B cell (primary cell): ENCODE data around the gene BIRC7. TPM values are rescaled to one million over a fixed set of nuclear protein-coding genes. Genes with fewer than 3 reads are reported as not detected.

Experiments
- ATAC-seq: fragments of 200-7000 bp; cut with Tn5 transposase; one replicate; pipeline ENCODE4 v1.10.0; 2021; ENCODE audit warnings: low read depth, mild to moderate bottlenecking, moderate number of reproducible peaks, moderate library complexity
- CTCF ChIA-PET: fragments of 350-600 bp; sonication (Branson Sonifier 250); formaldehyde crosslinking; loops from one replicate; lab custom pipeline; 2021; ENCODE audit warnings: antibody characterized with exemption, inconsistent platforms; lab: Charles Lee
- POLR2A ChIA-PET: fragments of 350-600 bp; sonication (Branson Sonifier 250); formaldehyde crosslinking; loops from one replicate; lab custom pipeline; 2021; ENCODE audit warnings: antibody characterized with exemption; lab: Charles Lee
- DNase-seq: peaks from one replicate; pipeline ENCODE4 v3.0.0; 2013
- H2AFZ ChIP-seq: 2 replicates; pipeline ENCODE4 v1.6.1; 2012; ENCODE audit warnings: mild to moderate bottlenecking, low read depth, low read length; ENCODE audit not compliant: insufficient read depth, poor library complexity, severe bottlenecking
- H3K27ac ChIP-seq, 2 donors: 1 replicate in 1 of 2; 2 replicates in 1 of 2; pipeline ENCODE4 v1.5.1; 2012 to 2013; ENCODE audit warnings: low read length in 2 of 2, mild to moderate bottlenecking in 2 of 2, moderate library complexity in 1 of 2
- H3K27me3 ChIP-seq, 4 experiments: fragments of 200-600 bp in 1 of 4; sonication (generic) in 1 of 4; replicated peaks in 1 of 4; 1 replicate in 2 of 4; 2 replicates in 2 of 4; pipeline versions ENCODE4 v1.6.1 to v1.7.0; 2013 to 2016; ENCODE audit warnings: low read length in 3 of 4, mild to moderate bottlenecking in 2 of 4, mixed read lengths in 1 of 4, moderate library complexity in 1 of 4; ENCODE audit not compliant: insufficient read depth in 4 of 4, control insufficient read depth in 3 of 4; ENCODE audit errors: control extremely low read depth in 1 of 4
- H3K36me3 ChIP-seq, 2 experiments: replicated peaks in 1 of 2; 1 replicate in 1 of 2; 2 replicates in 1 of 2; pipeline versions ENCODE4 v1.6.1 to v1.7.1; 2013; ENCODE audit warnings: low read length in 1 of 2; ENCODE audit not compliant: insufficient read depth in 2 of 2, control insufficient read depth in 1 of 2; ENCODE audit errors: control extremely low read depth in 1 of 2, extremely low read depth in 1 of 2
- H3K4me1 ChIP-seq, 2 donors: fragments of 200-600 bp in 1 of 2; sonication (generic) in 1 of 2; 1 replicate in 1 of 2; 2 replicates in 1 of 2; pipeline versions ENCODE4 v1.5.1 to v1.6.1; 2013 to 2017; ENCODE audit warnings: low read length in 2 of 2; ENCODE audit not compliant: control insufficient read depth in 2 of 2, insufficient read depth in 2 of 2
- H3K4me2 ChIP-seq: replicated peaks from 2 replicates; pipeline ENCODE3; 2012; ENCODE audit warnings: mild to moderate bottlenecking, low read depth, low read length; ENCODE audit not compliant: poor library complexity, severe bottlenecking
- H3K4me3 ChIP-seq, 5 experiments: fragments of 200-600 bp in 1 of 5; sonication (generic) in 1 of 5; 1 replicate in 3 of 5; 2 replicates in 2 of 5; pipeline versions ENCODE4 v1.5.1 to v1.7.0; 2011 to 2016; ENCODE audit warnings: low read length in 4 of 5, mild to moderate bottlenecking in 4 of 5, low read depth in 2 of 5, control low read depth in 1 of 5, moderate library complexity in 1 of 5; ENCODE audit not compliant: insufficient read depth in 1 of 5; ENCODE audit errors: control extremely low read depth in 1 of 5, extremely low read depth in 1 of 5
- H3K79me2 ChIP-seq: fragments of 200-600 bp; sonication (generic); one replicate; pipeline ENCODE4 v1.6.0; 2016; ENCODE audit warnings: low read length; ENCODE audit not compliant: control insufficient read depth, insufficient read depth
- H3K9ac ChIP-seq: fragments of 200-600 bp; sonication (generic); 2 replicates; pipeline ENCODE4 v1.6.1; 2017; ENCODE audit warnings: mild to moderate bottlenecking, low read length, moderate library complexity
- H3K9me3 ChIP-seq, 3 donors: one replicate each; pipeline versions ENCODE4 v1.6.1 to v1.7.1; 2013; ENCODE audit warnings: low read length in 2 of 3; ENCODE audit not compliant: control insufficient read depth in 2 of 3, insufficient read depth in 1 of 3; ENCODE audit errors: control extremely low read depth in 1 of 3
- H4K20me1 ChIP-seq: 2 replicates; pipeline ENCODE4 v1.6.0; 2012; ENCODE audit warnings: mild to moderate bottlenecking, low read length; ENCODE audit not compliant: insufficient read depth, control insufficient read depth, poor library complexity, severe bottlenecking
- H3K27ac Mint-ChIP-seq: one replicate; pipeline ENCODE4 v1.8.0; 2021; ENCODE audit warnings: mixed read lengths
- H3K27me3 Mint-ChIP-seq: one replicate; pipeline ENCODE4 v1.8.0; 2021; ENCODE audit warnings: mixed read lengths
- H3K4me1 Mint-ChIP-seq: one replicate; pipeline ENCODE4 v1.8.0; 2021; ENCODE audit warnings: mixed read lengths
- H3K4me3 Mint-ChIP-seq: one replicate; pipeline ENCODE4 v1.8.0; 2021; ENCODE audit warnings: mixed read lengths
- H3K9me3 Mint-ChIP-seq: one replicate; pipeline ENCODE4 v1.8.0; 2022; ENCODE audit warnings: mixed read lengths; ENCODE audit not compliant: insufficient read depth
- EZH2 ChIP-seq: IDR thresholded peaks from 2 replicates; pipeline ENCODE4 v1.6.1; 2012; ENCODE audit warnings: borderline replicate concordance, low read depth, mild to moderate bottlenecking, moderate library complexity, low read length; ENCODE audit not compliant: insufficient read depth, poor library complexity, severe bottlenecking
- WGBS: methylation state at CpG from one replicate; pipeline ENCODE4 v1.1.5; 2013; ENCODE audit warnings: missing lambda C conversion rate; ENCODE audit not compliant: insufficient coverage; 5-methylcytosine and 5-hydroxymethylcytosine counted together
- intact Hi-C: fragments of 100-400 bp; cut with micrococcal nuclease; formaldehyde crosslinking; loops from one replicate; pipeline ENCODE4 v1.10.0; 2022
- polyA plus RNA-seq: library from polyadenylated mRNA; depleted of rRNA; stranded (reverse); fragments of >200 nt; gene quantifications from 2 replicates; pipeline ENCODE4 v1.2.3, GENCODE V29; 2012
- total RNA-seq, 2 donors: library from RNA; stranded (reverse); fragments of 120-200 nt in 1 of 2; gene quantifications; 1 replicate in 1 of 2; 2 replicates in 1 of 2; pipeline versions ENCODE4 v1.2.3 to v1.2.4, GENCODE V29; 2013 to 2022
- TF ChIP-seq, protein P1 (sequence below): fragments of 200-600 bp; IDR thresholded peaks from one replicate; pipeline ENCODE4 v1.8.0; 2022; ENCODE audit warnings: antibody characterized with exemption, mild to moderate bottlenecking

The BIRC7 gene
- total and polyA plus RNA-seq, 2 donors (not counting 1 experiment from before 2014, with no cell fraction given) = 0.12 TPM; not detected in 1

DNA sequence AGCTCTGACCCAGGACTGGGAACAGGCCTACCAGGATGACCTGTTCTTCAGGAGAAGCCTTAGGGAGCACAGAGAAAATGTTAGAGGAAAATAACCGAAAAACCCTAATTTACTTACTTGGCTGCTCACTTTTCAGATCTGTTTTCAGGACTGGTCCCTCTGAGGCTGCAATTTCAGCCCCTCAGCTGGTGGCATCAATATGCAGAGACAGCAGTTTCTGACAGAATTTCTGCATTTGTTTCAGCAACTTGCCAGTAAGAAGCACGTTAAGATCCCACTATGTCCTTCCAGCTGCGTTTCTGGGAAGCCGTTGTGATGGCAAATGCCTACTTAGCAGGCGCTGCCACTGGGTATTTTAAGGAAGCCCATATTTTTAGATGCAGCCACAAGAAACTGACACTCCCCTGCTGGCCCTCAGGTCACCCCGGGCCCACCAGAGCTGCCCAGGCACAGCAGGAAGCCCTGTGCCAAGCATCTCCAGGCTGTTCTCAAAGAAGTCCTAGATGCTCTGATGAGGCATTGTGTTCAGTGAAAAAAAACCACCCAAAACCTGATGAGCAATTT lies 27.3 kb upstream of the BIRC7 start:
- Histone ChIP-seq H2AFZ (no peak overlapping the region), H3K4me2 (no peak overlapping the region), H3K27me3 (no peaks in the 10 kb centered on the region), H4K20me1 (peaks cover 97% of the 10 kb centered on the region), H3K9ac (no peak overlapping the region), H3K4me3 (no peak overlapping the region), H3K9me3 (no peaks in the 10 kb centered on the region), H3K4me1 (peaks cover 0 to 6% of the 10 kb centered on the region in 2 donors), H3K79me2 (peaks cover 96% of the 10 kb centered on the region), H3K27ac (no peak overlapping the region), H3K36me3 (peaks cover 0 to 65% of the 10 kb centered on the region in 2 experiments)
- no peaks in the 10 kb centered on the region for H3K9me3 Mint-ChIP-seq
- no peak for ATAC-seq
- ChIA-PET CTCF (interaction anchor here (1.5 kb wide), 1 partner anchor 16 kb away, joined by 4 read pairs; no protein-coding TSS in a partner anchor), POLR2A (no interaction called here)
- H3K27me3 Mint-ChIP-seq = no peaks in the 10 kb centered on the region
- H3K27ac Mint-ChIP-seq = no peak overlapping the region
- DNase-seq = no peak
- peaks cover 24% of the 10 kb centered on the region for H3K4me1 Mint-ChIP-seq
- intact Hi-C loops = no loop called here
- TF ChIP-seq, protein P1, sequence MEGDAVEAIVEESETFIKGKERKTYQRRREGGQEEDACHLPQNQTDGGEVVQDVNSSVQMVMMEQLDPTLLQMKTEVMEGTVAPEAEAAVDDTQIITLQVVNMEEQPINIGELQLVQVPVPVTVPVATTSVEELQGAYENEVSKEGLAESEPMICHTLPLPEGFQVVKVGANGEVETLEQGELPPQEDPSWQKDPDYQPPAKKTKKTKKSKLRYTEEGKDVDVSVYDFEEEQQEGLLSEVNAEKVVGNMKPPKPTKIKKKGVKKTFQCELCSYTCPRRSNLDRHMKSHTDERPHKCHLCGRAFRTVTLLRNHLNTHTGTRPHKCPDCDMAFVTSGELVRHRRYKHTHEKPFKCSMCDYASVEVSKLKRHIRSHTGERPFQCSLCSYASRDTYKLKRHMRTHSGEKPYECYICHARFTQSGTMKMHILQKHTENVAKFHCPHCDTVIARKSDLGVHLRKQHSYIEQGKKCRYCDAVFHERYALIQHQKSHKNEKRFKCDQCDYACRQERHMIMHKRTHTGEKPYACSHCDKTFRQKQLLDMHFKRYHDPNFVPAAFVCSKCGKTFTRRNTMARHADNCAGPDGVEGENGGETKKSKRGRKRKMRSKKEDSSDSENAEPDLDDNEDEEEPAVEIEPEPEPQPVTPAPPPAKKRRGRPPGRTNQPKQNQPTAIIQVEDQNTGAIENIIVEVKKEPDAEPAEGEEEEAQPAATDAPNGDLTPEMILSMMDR = no peak
- TF ChIP-seq EZH2 = no peak
- H3K4me3 Mint-ChIP-seq = no peak overlapping the region
- WGBS = 97% methylated on average over 6 of the region's 6 CpGs

DNA sequence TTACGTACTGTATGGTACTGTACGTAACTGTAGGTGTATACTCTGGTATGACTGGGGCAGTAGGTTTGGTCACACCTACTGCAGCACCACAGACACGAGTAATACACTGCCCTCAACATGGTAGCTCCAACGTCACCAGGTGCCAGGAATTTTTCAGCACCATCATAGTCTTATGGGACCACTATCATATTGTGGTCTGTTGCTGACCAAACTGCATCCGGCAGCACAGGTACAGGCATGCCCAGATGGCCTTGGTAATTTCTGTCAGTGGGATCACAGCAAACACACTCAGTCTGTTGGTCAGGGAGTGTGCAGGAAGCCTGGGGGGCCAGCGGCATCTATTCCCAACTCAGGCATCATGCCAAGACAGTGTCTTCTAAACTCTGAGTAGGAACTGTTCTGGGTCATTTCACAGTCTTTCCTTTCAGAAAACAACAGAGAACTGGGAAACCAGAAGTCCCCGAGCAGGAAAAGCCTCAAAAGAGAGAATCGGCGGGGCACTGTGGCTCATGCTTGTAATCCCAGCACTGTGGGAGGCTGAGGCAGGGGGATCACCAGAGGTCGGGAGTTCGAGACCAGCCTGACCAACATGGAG lies 25.6 kb upstream of the BIRC7 start:
- Mint-ChIP-seq H3K4me1 (peaks cover 37% of the 10 kb centered on the region), H3K27me3 (no peaks in the 10 kb centered on the region), H3K4me3 (no peak overlapping the region), H3K27ac (no peak overlapping the region), H3K9me3 (no peaks in the 10 kb centered on the region)
- 92% methylated on average over 6 of the region's 11 CpGs for WGBS
- no peak overlapping the region for H3K4me2 ChIP-seq
- TF ChIP-seq, protein P1 = no peak
- TF ChIP-seq EZH2 = no peak
- intact Hi-C loops = no loop called here
- H3K27ac ChIP-seq = no peak overlapping the region
- H3K9ac ChIP-seq = no peak overlapping the region
- H3K79me2 ChIP-seq = peaks cover 99% of the 10 kb centered on the region
- no peak for DNase-seq
- CTCF ChIA-PET = no interaction called here
- no peaks in the 10 kb centered on the region for H3K27me3 ChIP-seq
- peaks cover 88% of the 10 kb centered on the region for H4K20me1 ChIP-seq
- peaks cover 0 to 63% of the 10 kb centered on the region in 2 experiments for H3K36me3 ChIP-seq
- no peaks in the 10 kb centered on the region for H3K9me3 ChIP-seq
- H3K4me1 ChIP-seq = peaks cover 6 to 17% of the 10 kb centered on the region in 2 donors
- ATAC-seq = no peak
- no peak overlapping the region for H3K4me3 ChIP-seq
- H2AFZ ChIP-seq = no peak overlapping the region
- POLR2A ChIA-PET = no interaction called here
